ENCODE data around the gene SMG6.

- TF ChIP-seq MYC (IDR thresholded peaks at IDR 0.05; ENCODE audit: low read depth, low read length) (no peak), CTCF (IDR thresholded peaks at IDR 0.05; ENCODE audit: extremely low read depth in 1 of 2, insufficient read depth in 1 of 2, low read depth in 1 of 2, low read length in 2 of 2) (no peak), POLR2AphosphoS5 (IDR thresholded peaks at IDR 0.05; ENCODE audit: insufficient read depth, low read depth, low read length) (no peak), EZH2 (IDR thresholded peaks at IDR 0.05; ENCODE audit: borderline replicate concordance, low read depth, low read length, severe bottlenecking) (no peak), POLR2A (IDR thresholded peaks at IDR 0.05; ENCODE audit: low read depth, low read length) (no peak), MAX (IDR thresholded peaks at IDR 0.05; ENCODE audit: insufficient read depth, insufficient read length) (no peak)
Observed at GRCh38 chr17:2085648-2085949, 218.0 kb downstream of the SMG6 start.
